HG02588 (cell line): ENCODE data around the gene TYRO3.

ENCODE experiments used
- ATAC-seq: cut with Tn5 transposase; IDR thresholded peaks from one replicate; pipeline ENCODE4 v1.9.1; 2021; ENCODE audit warnings: mild to moderate bottlenecking, moderate library complexity; ENCODE audit not compliant: unreplicated experiment

Gene TYRO3

GRCh38 chr15:41599061-41599460 lies 40.0 kb downstream of the TYRO3 start:
- ATAC-seq = no peak

GRCh38 chr15:41603411-41603935 lies 44.5 kb downstream of the TYRO3 start:
- no peak for ATAC-seq

- ATAC-seq = no peak
Observed at GRCh38 chr15:41603941-41604911, 45.2 kb downstream of the TYRO3 start.

GRCh38 chr15:41605566-41605965 lies 46.6 kb downstream of the TYRO3 start:
- no peak for ATAC-seq

GRCh38 chr15:41606997-41607396 lies 48.0 kb downstream of the TYRO3 start:
- ATAC-seq = no peak

GRCh38 chr15:41609123-41609522 lies 50.1 kb downstream of the TYRO3 start:
- ATAC-seq = no peak

- ATAC-seq = no peak
Observed at GRCh38 chr15:41610048-41610447, 51.0 kb downstream of the TYRO3 start.

GRCh38 chr15:41620536-41621199 lies 61.7 kb downstream of the TYRO3 start:
- ATAC-seq = no peak

GRCh38 chr15:41621200-41622193 lies 62.5 kb downstream of the TYRO3 start:
- ATAC-seq = peak; percentile 55

- ATAC-seq = no peak
Observed at GRCh38 chr15:41622901-41623300, 63.9 kb downstream of the TYRO3 start.

- no peak for ATAC-seq
Observed at GRCh38 chr15:41627203-41627602, 68.2 kb downstream of the TYRO3 start.

- ATAC-seq = no peak
Observed at GRCh38 chr15:41629463-41629862, 70.5 kb downstream of the TYRO3 start.

GRCh38 chr15:41629883-41630282 lies 70.9 kb downstream of the TYRO3 start:
- no peak for ATAC-seq

GRCh38 chr15:41630616-41631217 lies 71.7 kb downstream of the TYRO3 start:
- ATAC-seq = no peak

GRCh38 chr15:41631880-41632470 lies 73.0 kb downstream of the TYRO3 start:
- ATAC-seq = no peak
